Right renal pelvis (tissue), 4 donors: ENCODE data around the gene NSG1. TPM values are rescaled to one million over a fixed set of nuclear protein-coding genes. Genes with fewer than 3 reads are reported as not detected.

Experiments used
- DNase-seq, 4 donors: peaks; one replicate each; pipeline ENCODE4 v3.0.0-alpha.2; 2013; ENCODE audit warnings: low read depth in 4 of 4, low spot score in 3 of 4, missing footprints in 1 of 4
- polyA plus RNA-seq, 4 donors: library from polyadenylated mRNA; unstranded; fragments of 120-200 nt; gene quantifications; one replicate each; pipeline ENCODE4 v1.2.1, GENCODE V29; 2013; ENCODE audit not compliant: insufficient read length in 4 of 4

The NSG1 gene
- polyA plus RNA-seq, 4 donors: 4.3 to 6.6 (median 5.1) TPM

GRCh38 chr4:4368809-4369580 lies 17.9 kb upstream of the NSG1 start:
- no peak for DNase-seq

DNA sequence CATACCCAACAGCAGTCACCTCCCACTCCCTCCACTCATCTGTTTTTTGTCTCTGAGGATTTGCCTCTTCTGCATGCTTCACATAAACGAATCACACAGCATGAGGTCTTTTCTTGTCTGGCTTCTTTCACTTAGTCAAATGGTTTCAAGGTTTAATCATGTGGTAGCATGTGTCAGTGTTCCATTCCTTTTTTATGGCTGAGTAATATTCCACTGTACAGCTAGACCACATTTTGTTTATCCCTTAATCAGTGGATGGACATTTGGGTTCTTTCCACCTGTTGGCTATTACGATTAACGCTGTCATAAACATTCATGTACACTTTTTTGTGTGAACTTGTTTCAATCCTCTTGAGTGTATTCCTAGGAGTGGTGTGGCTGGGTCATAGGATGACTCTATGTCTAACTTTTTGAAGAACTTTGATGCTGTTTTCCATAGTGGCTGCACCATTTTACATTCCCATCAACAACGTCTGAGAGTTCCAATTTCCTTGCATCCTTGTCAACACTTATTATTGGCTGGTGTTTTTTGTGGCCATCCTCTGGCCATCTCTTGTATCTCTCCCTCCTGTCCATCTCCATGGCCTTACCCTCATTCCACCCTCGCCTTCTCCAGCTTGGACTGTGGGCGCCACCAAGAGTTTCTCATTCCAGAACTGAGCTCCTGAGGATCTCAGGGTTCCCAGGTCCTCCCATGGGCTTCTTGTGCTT lies 12.4 kb upstream of the NSG1 start:
- no peak for DNase-seq

- no peak for DNase-seq
These were observed 10.8 kb upstream of the NSG1 start for GRCh38 chr4:4376074-4376473.

- DNase-seq: no peak
These were observed 9.7 kb upstream of the NSG1 start for GRCh38 chr4:4377191-4377590.

DNA sequence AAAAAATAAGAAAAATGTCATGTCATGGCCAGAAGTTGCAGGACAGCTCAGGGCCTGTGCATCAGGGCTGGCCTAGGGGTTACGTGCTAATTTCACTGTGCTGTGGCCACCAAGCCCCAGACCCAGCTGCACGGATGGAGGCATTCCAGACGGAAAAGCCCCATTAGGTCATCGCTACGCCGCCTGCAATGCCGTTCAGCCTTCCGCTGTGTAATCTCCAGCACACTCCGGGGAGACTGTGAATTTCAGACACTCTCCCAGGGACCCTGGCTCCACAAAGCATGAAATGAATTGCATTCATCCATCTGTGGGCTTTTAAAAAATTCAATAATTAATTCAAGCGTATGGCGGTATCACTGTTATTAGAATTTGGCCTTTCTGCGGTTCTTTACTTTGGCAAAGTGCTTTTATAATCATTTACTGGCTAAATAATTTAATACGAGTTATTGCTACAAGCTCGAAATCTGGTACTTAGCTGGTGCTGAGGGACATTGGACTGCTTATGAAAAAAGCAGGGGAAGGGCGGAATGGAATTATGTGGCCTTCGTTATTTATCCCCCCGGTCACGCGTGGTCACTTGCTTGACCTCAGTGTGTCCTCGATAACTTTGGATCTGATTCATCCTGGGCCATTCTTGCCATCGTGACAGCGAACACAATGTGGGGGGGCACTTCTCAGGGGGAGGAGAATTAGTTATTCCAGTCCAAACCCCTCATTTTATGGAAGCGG lies 9.0 kb upstream of the NSG1 start:
- DNase-seq: no peak

GRCh38 chr4:4379540-4380087 lies 7.3 kb upstream of the NSG1 start:
- no peak for DNase-seq

GRCh38 chr4:4383085-4383484 lies 3.8 kb upstream of the NSG1 start:
- DNase-seq: no peak

DNA sequence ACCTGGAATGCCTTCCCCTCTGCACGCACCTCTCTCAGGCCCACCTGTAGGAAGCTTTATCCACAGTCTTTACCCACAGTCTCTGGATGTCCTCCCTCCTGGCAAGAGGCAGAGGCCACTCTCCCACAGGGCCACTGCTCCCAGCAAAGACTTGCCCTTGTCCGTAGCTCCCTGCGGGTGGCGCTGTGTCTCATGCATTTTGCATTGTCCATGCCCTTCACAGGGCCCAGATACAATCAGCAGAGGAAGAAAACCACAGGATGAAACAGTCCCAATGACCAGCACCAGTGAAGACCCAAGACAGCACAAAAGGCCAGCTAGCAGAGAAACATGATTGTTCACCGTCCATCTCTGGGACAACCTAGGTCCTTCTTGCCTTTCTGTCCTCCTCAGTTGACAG lies 2.1 kb upstream of the NSG1 start:
- no peak for DNase-seq

DNA sequence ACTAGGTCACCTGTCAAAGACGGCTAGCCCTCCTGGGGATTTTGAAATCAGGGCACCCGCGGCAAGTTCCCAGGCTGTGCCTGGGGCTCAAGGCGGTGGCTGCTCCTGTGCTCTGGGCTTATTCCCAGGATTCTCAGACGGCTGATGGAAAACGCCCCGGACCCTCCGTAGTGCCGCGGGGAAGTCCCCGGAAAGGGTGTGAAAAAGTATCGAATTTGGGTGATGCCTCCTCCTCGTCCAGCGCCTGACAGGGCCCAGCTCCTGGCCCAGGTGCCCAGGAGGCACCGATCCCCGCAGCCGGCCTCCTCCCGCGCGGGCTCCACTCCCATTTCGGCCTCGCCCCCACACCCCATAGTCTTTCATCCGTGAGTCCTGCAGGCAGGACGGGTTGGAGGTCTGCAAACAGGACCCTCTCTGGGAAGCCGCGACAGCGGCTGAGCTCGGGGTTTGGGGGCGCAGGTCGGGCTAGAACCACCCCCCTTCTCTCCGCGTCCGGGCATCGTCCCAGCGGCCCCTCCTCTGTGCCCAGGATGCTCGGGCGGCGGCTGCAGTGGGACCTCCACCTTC lies 1.1 kb upstream of the NSG1 start:
- no peak for DNase-seq

- no peak for DNase-seq
These were observed 586 bp upstream of the NSG1 start for GRCh38 chr4:4386296-4386735.

DNA sequence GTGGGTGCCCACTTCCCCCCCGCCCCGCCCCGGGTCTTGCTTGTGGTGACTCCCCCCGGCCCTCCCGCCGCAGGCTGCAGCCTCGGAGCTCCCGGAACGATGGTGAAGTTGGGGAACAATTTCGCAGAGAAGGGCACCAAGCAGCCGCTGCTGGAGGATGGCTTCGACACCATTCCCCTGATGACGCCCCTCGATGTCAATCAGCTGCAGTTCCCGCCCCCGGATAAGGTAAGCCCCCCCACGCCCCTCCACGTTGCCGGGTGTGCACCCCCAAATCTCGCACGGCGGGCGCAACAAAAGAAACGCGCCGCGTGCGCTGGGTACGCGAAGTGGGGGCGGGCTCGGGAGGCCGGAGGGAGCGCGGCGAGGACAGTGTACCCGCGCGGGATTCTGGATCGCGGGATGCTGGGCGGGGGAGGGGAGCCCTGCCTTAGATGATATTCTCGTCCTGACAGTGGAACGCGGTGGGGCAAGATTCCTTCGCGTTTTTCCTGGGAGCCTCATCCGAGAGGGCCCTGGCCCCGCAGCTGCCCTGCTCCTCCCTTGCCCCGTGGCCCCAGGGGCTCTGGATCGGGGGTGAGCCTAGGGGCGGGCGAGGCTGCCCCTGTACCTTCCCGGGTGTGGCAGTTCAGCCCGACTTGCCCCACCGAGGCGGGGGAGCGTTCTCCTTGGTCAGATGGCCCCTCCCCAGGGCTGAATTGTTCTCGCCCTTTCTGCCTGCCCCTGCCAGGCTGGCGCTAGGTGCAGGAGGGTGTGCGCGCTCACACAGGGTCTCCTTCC lies 819 bp downstream of the NSG1 start:
- DNase-seq: no peak

DNA sequence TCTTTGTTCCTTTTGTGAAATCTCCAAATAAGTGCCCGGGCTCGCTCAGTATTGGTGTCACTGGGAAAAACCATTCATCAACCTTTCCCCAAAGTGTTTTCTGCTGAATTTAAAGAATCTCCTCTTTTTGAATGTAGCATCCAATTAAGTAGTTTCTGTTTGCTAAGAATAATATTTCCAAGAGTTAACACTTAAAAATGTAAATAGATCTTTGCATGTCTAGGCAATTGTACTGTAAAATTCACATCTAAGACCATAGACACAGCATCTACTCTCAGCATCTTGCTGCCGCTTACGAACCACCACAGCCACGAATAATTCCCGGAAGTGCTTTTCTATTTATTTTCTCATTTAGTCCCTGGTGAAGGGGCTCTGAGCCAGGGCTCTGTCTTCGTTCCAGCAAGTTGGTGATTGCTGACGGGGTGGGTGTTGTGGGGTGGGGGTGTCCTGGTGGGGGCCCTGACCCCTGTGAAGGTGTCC lies 1.4 kb downstream of the NSG1 start:
- no peak for DNase-seq

DNA sequence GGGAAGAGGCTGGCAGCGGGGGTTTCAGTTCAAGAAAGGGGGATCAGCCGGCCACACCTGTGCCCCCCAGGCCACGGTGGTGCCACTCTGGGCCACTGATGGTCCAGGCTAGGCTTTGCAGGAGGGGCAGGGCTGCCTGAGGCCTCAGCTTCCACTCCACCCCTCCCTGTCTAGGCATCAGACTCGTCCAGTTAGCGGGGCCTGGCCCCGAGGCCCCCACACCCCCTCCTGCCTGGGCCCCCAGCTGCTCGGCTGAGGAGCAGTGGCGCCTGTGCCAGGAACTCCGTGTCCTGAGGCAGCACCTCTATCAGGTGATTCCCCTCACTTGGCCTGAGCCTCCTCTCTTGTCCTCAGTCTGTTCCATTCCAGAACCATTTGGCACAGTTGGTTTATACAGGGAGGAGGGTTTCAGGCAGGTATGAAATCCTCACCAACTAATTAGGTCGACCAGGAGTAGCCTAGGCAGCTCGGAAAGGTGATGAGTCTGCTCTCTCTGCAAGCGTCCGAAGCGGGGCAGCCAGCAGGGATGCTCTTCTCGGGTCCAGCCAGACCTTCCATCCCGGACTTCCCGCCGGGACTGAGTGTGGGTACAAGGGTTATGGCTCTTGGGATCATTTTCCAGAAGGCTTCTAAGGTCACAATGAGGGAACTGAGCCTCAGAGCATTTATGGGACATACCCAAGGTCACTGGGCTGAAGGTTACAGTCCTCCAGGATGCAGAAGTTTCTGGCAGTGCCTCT lies 2.1 kb downstream of the NSG1 start:
- DNase-seq: no peak

- no peak for DNase-seq
These were observed 3.1 kb downstream of the NSG1 start for GRCh38 chr4:4390046-4390445.

DNA sequence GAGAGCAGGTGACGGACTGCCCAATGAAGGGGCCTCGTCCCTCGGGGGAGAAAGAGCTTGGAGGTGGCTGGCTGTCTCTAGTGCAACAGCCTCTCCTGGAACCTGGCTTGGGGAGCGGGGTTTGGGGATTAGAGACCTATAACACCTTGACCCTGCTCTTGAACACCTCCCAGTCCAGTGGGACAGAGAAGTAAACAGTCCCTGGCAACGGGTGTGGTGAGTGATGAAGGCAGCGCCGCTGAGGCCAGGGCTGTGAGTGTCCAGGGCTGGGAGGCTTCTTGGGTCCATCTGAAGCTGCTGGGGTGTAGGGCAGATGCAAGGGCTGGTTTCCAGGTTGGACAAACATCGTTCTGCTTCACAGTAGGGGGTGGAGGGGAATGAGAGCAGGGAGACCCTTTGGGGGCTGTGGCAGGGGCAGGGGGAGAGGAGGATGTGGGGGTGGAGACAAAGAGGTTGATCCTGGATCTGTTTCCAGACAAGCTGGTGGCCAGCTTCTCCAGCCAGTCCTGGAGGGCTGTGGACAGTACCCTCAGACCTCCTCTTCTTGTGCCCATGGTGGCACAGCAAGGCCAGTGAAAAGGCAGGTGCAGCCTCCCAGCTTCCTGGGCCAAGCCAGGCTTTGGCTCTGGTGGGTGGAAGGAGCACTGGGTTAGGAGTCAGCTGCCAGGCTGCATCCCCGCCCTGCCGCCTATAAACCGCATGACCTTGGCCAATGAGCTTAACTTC lies 3.8 kb downstream of the NSG1 start:
- no peak for DNase-seq

DNA sequence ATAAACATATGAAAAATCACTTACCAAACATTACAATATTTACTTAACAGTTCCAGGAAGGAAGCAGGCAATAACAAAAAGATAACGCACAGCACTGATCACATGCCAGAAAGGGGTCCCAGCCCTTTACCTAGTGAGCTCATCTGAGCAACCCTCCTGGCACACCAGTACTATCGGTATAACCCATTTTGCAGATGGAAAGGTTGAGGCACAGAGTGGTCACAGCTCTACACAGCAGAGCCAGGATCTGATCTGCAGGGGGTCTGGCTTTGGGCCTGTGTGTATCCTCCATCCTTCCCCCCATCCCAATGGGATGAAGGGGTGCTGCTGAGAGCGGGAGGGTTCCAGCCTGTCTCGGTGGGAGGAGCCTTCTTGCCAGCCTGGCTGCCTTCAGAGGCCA lies 5.0 kb downstream of the NSG1 start:
- no peak for DNase-seq

DNA sequence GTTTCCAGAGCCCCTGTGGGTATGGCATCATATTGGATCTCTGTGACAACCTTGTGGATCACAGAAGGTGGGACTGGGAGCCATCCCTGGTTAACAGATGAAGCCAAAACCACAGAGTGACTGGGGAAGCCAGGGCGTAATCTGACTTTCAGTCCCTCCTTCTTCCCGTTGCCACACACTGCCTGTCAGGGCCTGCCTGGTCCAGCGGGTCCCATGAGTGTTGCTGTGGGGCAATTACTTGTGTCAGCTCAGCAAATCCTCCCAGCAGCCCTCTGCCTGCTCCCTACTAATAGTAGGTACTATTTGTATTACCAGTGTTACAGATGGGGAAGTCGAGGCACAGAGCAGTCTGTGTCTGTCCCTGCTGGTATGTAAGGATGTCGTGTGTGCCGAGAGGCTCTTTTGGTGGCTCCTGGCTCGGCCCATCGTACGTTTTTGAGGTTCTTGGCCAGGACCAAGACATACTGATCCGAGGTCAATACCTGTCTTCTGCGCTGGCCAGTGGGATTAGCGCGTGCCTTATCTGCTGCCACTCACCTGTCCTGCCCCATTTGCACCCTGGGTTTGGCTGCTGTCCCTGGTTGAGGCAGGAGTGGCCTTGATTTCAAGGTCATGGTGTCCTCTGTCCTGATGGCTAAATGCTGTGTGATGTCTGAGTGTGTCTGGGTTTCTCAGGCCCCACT lies 5.7 kb downstream of the NSG1 start:
- no peak for DNase-seq

GRCh38 chr4:4394644-4395043 lies 7.7 kb downstream of the NSG1 start:
- no peak for DNase-seq
